Measurements from ENCODE around the gene RRBP1. TPM values are rescaled to one million over a fixed set of nuclear protein-coding genes. Genes with fewer than 3 reads are reported as not detected.

Gene RRBP1
- total RNA-seq, 2 experiments from 2014 or later = 26.4 to 27.2 TPM

GRCh38 chr20:17568972-17569521 is 113.0 kb downstream of the RRBP1 start:
- intact Hi-C loops (cut with DNase I, micrococcal nuclease) = loop anchor here (1.0 to 10.0 kb wide), 6 partner anchors 41 to 1226 kb away; partner anchors contain the start of genes KAT14 (in 1 of the 2), PET117 (in 1 of the 2) and ZNF133 (in 1 of the 2)
- H3K9me3 Mint-ChIP-seq = peaks cover 3% of the 10 kb centered on the region
- Histone ChIP-seq H3K9me3 (ENCODE audit: control insufficient read depth in 1 of 2, insufficient read depth in 1 of 2, low read length in 2 of 2) (peaks cover 0 to 5% of the 10 kb centered on the region in 2 experiments), H3K36me3 (ENCODE audit: insufficient read depth, low read length) (no peaks in the 10 kb centered on the region), H3K4me1 (ENCODE audit: insufficient read depth, low read length) (peaks cover 17% of the 10 kb centered on the region), H3K27ac (ENCODE audit: low read depth in 1 of 2, low read length in 2 of 2) (no peak overlapping the region), H3K4me3 (ENCODE audit: low read length) (peak overlapping the region; percentile 85), H3K27me3 (ENCODE audit: control insufficient read depth in 1 of 2, insufficient read depth in 2 of 2, low read length in 2 of 2) (no peaks in the 10 kb centered on the region)
- peaks cover 31% of the 10 kb centered on the region for H3K4me1 Mint-ChIP-seq (ENCODE audit: low read depth)
- no peak for TF ChIP-seq CTCF (IDR thresholded peaks at IDR 0.05)
- peak overlapping the region; percentile 22 for H3K27ac Mint-ChIP-seq
- peaks cover 26% of the 10 kb centered on the region for H3K36me3 Mint-ChIP-seq (ENCODE audit: low read depth)
- DNase-seq (peak in 6 of 14 experiments; percentile 3 to 51 (median 10)), ATAC-seq (ENCODE audit: poor library complexity) (no peak)
- H3K27me3 Mint-ChIP-seq = no peaks in the 10 kb centered on the region
- peak overlapping the region; percentile 63 for H3K4me3 Mint-ChIP-seq
- ChIA-PET CTCF (interaction anchor here (0.7 to 1.5 kb wide), 2 partner anchors 38 to 64 kb away, joined by 3 to 4 read pairs; partner anchors contain the start of gene BFSP1), POLR2A (interaction anchor here (0.8 to 3.3 kb wide), 6 partner anchors 26 to 898 kb away, joined by 3 to 42 read pairs (median 7); partner anchors contain the start of genes DZANK1, MGME1, POLR3F and RRBP1)

GRCh38 chr20:17568045-17568788 is 113.8 kb downstream of the RRBP1 start:
- ATAC-seq (ENCODE audit: poor library complexity) = no peak
- peak in 1 of 14 experiments; percentile 2 for DNase-seq
- peaks cover 0 to 5% of the 10 kb centered on the region in 2 experiments for H3K9me3 ChIP-seq (ENCODE audit: control insufficient read depth in 1 of 2, insufficient read depth in 1 of 2, low read length in 2 of 2)
- Mint-ChIP-seq H3K4me1 (ENCODE audit: low read depth) (peaks cover 25% of the 10 kb centered on the region), H3K36me3 (ENCODE audit: low read depth) (peaks cover 18% of the 10 kb centered on the region), H3K27me3 (no peaks in the 10 kb centered on the region), H3K27ac (peak overlapping the region; percentile 22), H3K9me3 (peaks cover 3% of the 10 kb centered on the region), H3K4me3 (peak overlapping the region; percentile 63)
- H3K4me1 ChIP-seq (ENCODE audit: insufficient read depth, low read length) = peaks cover 17% of the 10 kb centered on the region
- ChIA-PET CTCF (no interaction called here), POLR2A (no interaction called here)
- no peak overlapping the region for H3K27ac ChIP-seq (ENCODE audit: low read depth in 1 of 2, low read length in 2 of 2)
- no peak overlapping the region for H3K4me3 ChIP-seq (ENCODE audit: low read length)
- intact Hi-C loops (cut with DNase I, micrococcal nuclease) = loop anchor here in 1 of 2 experiments (2.0 to 10.0 kb wide), 5 partner anchors 45 to 1227 kb away; partner anchors contain the start of genes KAT14, PET117 and ZNF133
- no peak for TF ChIP-seq CTCF (IDR thresholded peaks at IDR 0.05)
- H3K36me3 ChIP-seq (ENCODE audit: insufficient read depth, low read length) = no peaks in the 10 kb centered on the region
- no peaks in the 10 kb centered on the region for H3K27me3 ChIP-seq (ENCODE audit: control insufficient read depth in 1 of 2, insufficient read depth in 2 of 2, low read length in 2 of 2)

GRCh38 chr20:17566345-17566744 is 115.7 kb downstream of the RRBP1 start:
- Histone ChIP-seq H3K27me3 (ENCODE audit: control insufficient read depth in 1 of 2, insufficient read depth in 2 of 2, low read length in 2 of 2) (no peaks in the 10 kb centered on the region), H3K36me3 (ENCODE audit: insufficient read depth, low read length) (no peaks in the 10 kb centered on the region), H3K9me3 (ENCODE audit: control insufficient read depth in 1 of 2, insufficient read depth in 1 of 2, low read length in 2 of 2) (peaks cover 0 to 5% of the 10 kb centered on the region in 2 experiments), H3K4me3 (ENCODE audit: low read length) (no peak overlapping the region), H3K4me1 (ENCODE audit: insufficient read depth, low read length) (peaks cover 17% of the 10 kb centered on the region), H3K27ac (ENCODE audit: low read depth in 1 of 2, low read length in 2 of 2) (no peak overlapping the region)
- no peak overlapping the region for H3K4me3 Mint-ChIP-seq
- H3K36me3 Mint-ChIP-seq (ENCODE audit: low read depth) = peaks cover 14% of the 10 kb centered on the region
- peaks cover 7% of the 10 kb centered on the region for H3K4me1 Mint-ChIP-seq (ENCODE audit: low read depth)
- H3K9me3 Mint-ChIP-seq = peaks cover 3% of the 10 kb centered on the region
- DNase-seq (no peak), ATAC-seq (ENCODE audit: poor library complexity) (no peak)
- CTCF ChIA-PET = no interaction called here
- H3K27me3 Mint-ChIP-seq = no peaks in the 10 kb centered on the region
- TF ChIP-seq CTCF (IDR thresholded peaks at IDR 0.05) = no peak
- intact Hi-C loops (cut with DNase I, micrococcal nuclease) = loop anchor here in 1 of 2 experiments (5.0 to 10.0 kb wide), 4 partner anchors 406 to 1228 kb away; partner anchors contain the start of genes KAT14, PET117 and ZNF133
- POLR2A ChIA-PET = no interaction called here
- H3K27ac Mint-ChIP-seq = no peak overlapping the region
